ENCODE measurements around the gene BCLAF1. TPM values are rescaled to one million over a fixed set of nuclear protein-coding genes. Genes with fewer than 3 reads are reported as not detected.

Gene BCLAF1
- total and polyA plus RNA-seq, 2 of the 8 experiments (the other 6 are each of a cell fraction or from before 2014, with no cell fraction given) = 30.5 to 230 TPM

GRCh38 chr6:136249811-136250685 lies 39.6 kb downstream of the BCLAF1 start, which contains the start of gene MTFR2:
Gene MTFR2, minus strand, starts transcription at chr6:136250311. Its CDS starts 1,212 bp downstream, at chr6:136249099.
- Histone ChIP-seq H3K27me3 (replicated peaks in 1 of 4; ENCODE audit: control insufficient read depth in 3 of 4, extremely low read depth in 1 of 4, insufficient read depth in 3 of 4, low read length in 3 of 4) (no peaks in the 10 kb centered on the region), H3K14ac (ENCODE audit: insufficient read length) (no peak within 1 kb of the TSS), H3K9ac (replicated peaks in 1 of 4; ENCODE audit: extremely low read depth in 1 of 4, low read depth in 3 of 4, low read length in 3 of 4) (peak within 1 kb of the TSS; percentile 61 to 81 (median 66)), H3K79me1 (ENCODE audit: low read depth, low read length) (no peaks in the 10 kb centered on the region), H3K18ac (ENCODE audit: extremely low read depth, low read length) (no peak within 1 kb of the TSS; the same call in 1 of the 2 replicates), H2BK20ac (ENCODE audit: low read length) (no peak within 1 kb of the TSS), H4K5ac (ENCODE audit: insufficient read length, low read depth, low read length) (peak within 1 kb of the TSS; percentile 8), H4K8ac (ENCODE audit: extremely low read depth, insufficient read depth, low read length) (peak within 1 kb of the TSS; percentile 88), H2BK120ac (replicated peaks; ENCODE audit: low read depth, low read length) (no peak within 1 kb of the TSS), H3K36me3 (ENCODE audit: control insufficient read depth in 2 of 4, insufficient read depth in 4 of 4, low read length in 3 of 4) (no peaks in the 10 kb centered on the region; a peak in 1 of 8 replicates), H3K4me3 (ENCODE audit: extremely low read depth in 1 of 4, insufficient read depth in 2 of 4, low read depth in 3 of 4, low read length in 4 of 4) (peak within 1 kb of the TSS; percentile 70 to 97 (median 82)), H3K4me2 (ENCODE audit: insufficient read depth in 1 of 2, low read depth in 2 of 2, low read length in 2 of 2) (peak within 1 kb of the TSS; percentile 86 to 95), H4K20me1 (replicated peaks in 1 of 2; ENCODE audit: control insufficient read depth in 1 of 2, insufficient read depth in 2 of 2, low read length in 2 of 2) (no peaks in the 10 kb centered on the region), H2AK5ac (ENCODE audit: low read depth, low read length) (no peak within 1 kb of the TSS), H3K56ac (replicated peaks; ENCODE audit: insufficient read length, low read depth, low read length) (peak within 1 kb of the TSS; percentile 37), H3K27ac (ENCODE audit: low read depth, low read length) (no peak within 1 kb of the TSS), H3K23ac (ENCODE audit: insufficient read length) (no peak within 1 kb of the TSS), H3K9me3 (ENCODE audit: insufficient read depth in 2 of 2, low read depth in 1 of 2, low read length in 1 of 2) (no peaks in the 10 kb centered on the region), H3K4ac (replicated peaks; ENCODE audit: insufficient read length, low read depth, low read length) (no peak within 1 kb of the TSS), H2BK15ac (ENCODE audit: low read length) (no peak within 1 kb of the TSS), H4K91ac (replicated peaks; ENCODE audit: insufficient read length, low read length) (no peak within 1 kb of the TSS), H3K79me2 (ENCODE audit: control insufficient read depth in 1 of 2, insufficient read depth in 2 of 2, low read length in 2 of 2) (peaks cover 0 to 6% of the 10 kb centered on the region in 2 experiments; a peak in 2 of 4 replicates), H2AFZ (ENCODE audit: low read length) (peak within 1 kb of the TSS; percentile 89), H2BK5ac (ENCODE audit: low read depth, low read length) (peak within 1 kb of the TSS; percentile 14; the same call in 1 of the 2 replicates), H3K4me1 (replicated peaks in 1 of 4; ENCODE audit: control insufficient read depth in 3 of 4, insufficient read depth in 4 of 4, low read length in 3 of 4) (peaks cover 0 to 3% (median 0%) of the 10 kb centered on the region in 4 experiments; a peak in 2 of 7 replicates), H2BK12ac (ENCODE audit: low read depth, low read length) (no peak within 1 kb of the TSS), H3K23me2 (ENCODE audit: low read depth, low read length) (peaks cover 2% of the 10 kb centered on the region; the same call in 1 of the 2 replicates)
- POLR2A ChIA-PET (ENCODE audit: partially characterized antibody) = interaction anchor here (0.7 to 11.1 kb wide), 14 partner anchors 9 to 753 kb away, joined by 3 to 115 read pairs (median 4); partner anchors contain the start of genes BCLAF1 and MAP7
- CTCF ChIA-PET (ENCODE audit: partially characterized antibody) = interaction anchor here (0.9 to 2.5 kb wide), 6 partner anchors 13 to 300 kb away, joined by 3 to 8 read pairs (median 4); partner anchors contain the start of gene MAP7
- peak; percentile 97 for FAIRE-seq
- 3% methylated on average over 56 of the region's 59 CpGs; no CpG with 5 or more reads in 1 of the 2 experiments for WGBS, 2 experiments (ENCODE audit: extremely low coverage in 1 of 2, insufficient coverage in 1 of 2, insufficient read length in 1 of 2, insufficient replicate concordance in 2 of 2, low coverage in 1 of 2, low lambda C conversion rate in 2 of 2, missing lambda C conversion rate in 1 of 2)
- peak; percentile 89 to 97 for DNase-seq (ENCODE audit: low read depth in 1 of 2, low spot score in 2 of 2)
- no peak for TF ChIP-seq RAD21 (IDR thresholded peaks at IDR 0.05 in 1 of 2, conservative IDR thresholded peaks at IDR 0.05 in 1 of 2; ENCODE audit: low read depth in 2 of 2, low read length in 2 of 2)
- peak; percentile 77; the same call in 1 of the 2 replicates for TF ChIP-seq SP4 (IDR thresholded peaks at IDR 0.05; ENCODE audit: low read length)
- no peak for TF ChIP-seq SIRT6 (IDR thresholded peaks at IDR 0.05; ENCODE audit: low read length)
- TF ChIP-seq NRF1 (IDR thresholded peaks at IDR 0.05; ENCODE audit: low read depth, low read length) = no peak
- no peak for TF ChIP-seq TCF12 (IDR thresholded peaks at IDR 0.05; ENCODE audit: low read depth, low read length)
- TF ChIP-seq SIN3A (conservative IDR thresholded peaks at IDR 0.05 in 1 of 2, IDR thresholded peaks at IDR 0.05 in 1 of 2; ENCODE audit: low read depth in 1 of 2, low read length in 2 of 2) = peak; percentile 95 to 99
- TF ChIP-seq CBX8 (IDR thresholded peaks at IDR 0.05; ENCODE audit: borderline replicate concordance, low read depth, low read length) = no peak
- TF ChIP-seq SP2 (IDR thresholded peaks at IDR 0.05; ENCODE audit: low read length) = peak; percentile 62
- TF ChIP-seq TBP (IDR thresholded peaks at IDR 0.05; ENCODE audit: low read depth, low read length) = peak; percentile 71
- peak; percentile 88 for TF ChIP-seq ASH2L (IDR thresholded peaks at IDR 0.05; ENCODE audit: low read length)
- peak; percentile 31 to 60 for TF ChIP-seq POLR2A (IDR thresholded peaks at IDR 0.05; ENCODE audit: control extremely low read depth in 1 of 2, low read depth in 2 of 2, low read length in 2 of 2)

All from H1 (cell line).